B cell (primary cell): ENCODE results near the gene TMEM17.

Source experiments
- CTCF ChIP-seq: fragments of 200-600 bp; IDR thresholded peaks from one replicate; pipeline ENCODE4 v1.8.0; 2022; ENCODE audit warnings: antibody characterized with exemption, mild to moderate bottlenecking
- EZH2 ChIP-seq: IDR thresholded peaks from 2 replicates; pipeline ENCODE4 v1.6.1; 2012; ENCODE audit warnings: borderline replicate concordance, low read depth, mild to moderate bottlenecking, moderate library complexity, low read length; ENCODE audit not compliant: insufficient read depth, poor library complexity, severe bottlenecking

GRCh38 chr2:62547854-62548253, 41.9 kb upstream of the TMEM17 start:
- TF ChIP-seq CTCF (no peak), EZH2 (no peak)
